MV-4-11 (cell line): ENCODE measurements around the gene MOB3A.
A peak's percentile ranks its signal among the peaks of the same experiment; 100 is the strongest.
"Not testable (repeated sequence)": the region's sequence is repeated elsewhere in the genome, so short reads cannot be mapped to it uniquely, and the experiment has no call there.

Experiments used
- DNase-seq: peaks from one replicate; lab custom pipeline; 2025; lab: John Stamatoyannopoulos, UW

Gene MOB3A

DNA sequence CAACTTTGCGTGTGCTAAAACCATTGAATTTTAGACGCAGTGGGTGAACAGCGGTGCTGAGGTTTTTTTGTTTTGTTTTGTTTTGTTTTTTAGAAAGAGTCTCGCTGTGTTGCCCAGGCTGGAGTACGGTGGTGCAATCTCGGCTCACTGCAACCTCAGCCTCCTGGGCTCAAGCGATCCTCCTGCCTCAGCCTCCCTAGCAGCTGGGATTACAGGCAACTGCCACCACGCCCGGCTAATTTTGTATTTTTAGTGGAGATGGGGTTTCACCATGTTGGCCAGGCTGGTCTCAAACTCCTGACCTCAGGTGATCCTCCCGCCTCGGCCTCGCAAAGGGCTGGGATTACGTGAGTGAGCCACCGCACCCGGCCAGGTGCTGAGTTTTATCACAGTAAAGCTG, 61.9 kb downstream of the MOB3A start:
- not testable (repeated sequence) for DNase-seq

- no peak for DNase-seq
Observed at GRCh38 chr19:2033825-2034159, 62.3 kb downstream of the MOB3A start.

DNA sequence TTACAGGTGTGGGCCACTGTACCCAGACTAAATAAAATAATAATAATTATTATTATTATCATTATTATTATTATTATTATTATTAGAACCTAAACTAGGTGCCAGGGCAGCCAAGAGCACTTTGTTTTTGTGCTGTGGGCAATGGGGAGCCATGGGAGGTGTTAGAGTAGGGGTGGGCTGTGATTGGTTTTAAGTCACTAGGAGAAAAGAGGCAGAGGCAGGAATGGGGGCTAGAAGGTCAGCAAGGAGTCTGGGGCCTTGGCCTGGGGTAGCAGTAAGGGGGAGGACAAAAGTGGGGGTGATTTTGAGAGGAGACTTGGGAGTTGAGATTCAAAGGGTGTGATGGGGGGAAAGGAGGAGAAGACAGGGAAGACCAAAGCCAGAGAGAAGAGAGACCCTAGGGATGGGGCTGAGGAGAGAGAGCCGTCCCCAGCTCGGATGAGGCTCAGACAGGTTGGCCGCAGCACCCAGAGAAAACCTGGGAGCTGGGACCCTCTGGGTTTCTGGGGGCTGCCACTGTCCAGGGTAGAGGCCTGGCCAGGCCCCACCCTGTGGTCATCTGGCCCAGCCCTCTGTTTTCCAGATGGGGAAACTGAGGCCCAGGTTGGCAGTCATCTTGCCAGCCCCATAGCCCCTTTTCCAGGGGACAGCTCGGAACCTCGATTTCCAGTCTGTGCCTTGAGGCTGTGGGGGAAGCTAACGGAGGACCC, 62.9 kb downstream of the MOB3A start:
- DNase-seq = no peak

DNA sequence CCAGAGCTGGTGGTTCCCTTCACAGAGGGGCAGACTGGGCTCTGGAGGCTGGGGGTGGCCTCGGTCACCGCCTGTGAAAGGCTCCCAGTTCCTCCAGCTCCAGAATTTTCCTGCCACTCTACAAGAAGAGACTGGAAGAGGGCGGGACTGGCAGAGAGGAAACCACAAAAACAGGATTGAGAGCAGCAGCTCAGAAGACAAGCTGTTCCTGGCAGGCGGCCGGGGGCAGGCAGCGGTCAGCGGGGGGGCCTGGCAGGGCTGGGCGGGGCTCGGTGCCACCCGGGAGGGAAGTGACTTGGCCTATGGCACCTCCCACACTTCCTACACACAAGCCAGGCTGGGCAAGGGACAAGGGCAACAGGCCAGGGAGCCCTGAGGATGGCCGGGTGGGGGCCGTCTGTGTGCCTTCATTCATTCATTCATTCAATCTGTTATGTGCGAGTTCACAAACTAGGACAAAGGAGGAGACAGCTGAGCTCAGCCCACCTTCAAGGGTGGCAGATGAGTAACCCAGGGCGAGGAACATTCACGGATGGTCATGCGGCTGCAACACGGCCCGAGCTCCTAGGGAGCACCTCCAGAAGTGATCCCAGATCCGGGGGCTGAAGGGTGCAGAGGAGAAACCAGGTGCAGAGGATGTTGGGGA, 63.7 kb downstream of the MOB3A start:
- DNase-seq = peak; percentile 89

GRCh38 chr19:2027361-2027760, 68.8 kb downstream of the MOB3A start:
- DNase-seq = peak; percentile 30

- DNase-seq = no peak
Observed at GRCh38 chr19:2026770-2027169, 69.4 kb downstream of the MOB3A start.

DNA sequence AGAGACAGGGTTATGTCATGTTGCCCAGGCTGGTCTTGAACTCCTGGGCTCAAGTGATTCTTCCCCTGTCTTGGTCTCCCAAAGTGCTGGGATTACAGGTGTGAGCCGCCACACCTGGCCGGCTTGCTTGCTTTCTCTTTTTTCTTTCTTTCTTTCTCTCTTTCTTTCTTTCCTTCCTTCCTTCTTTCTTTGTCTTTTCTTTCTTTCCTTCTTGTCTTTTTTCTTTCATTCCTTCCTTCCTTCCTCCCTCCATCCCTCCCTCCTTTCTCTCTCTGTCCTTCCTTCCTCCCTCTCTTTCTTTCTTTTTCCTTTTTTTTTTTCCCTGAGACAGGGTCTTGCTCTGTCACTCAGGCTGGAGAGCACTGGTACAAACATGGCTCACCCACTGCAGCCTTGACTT, 73.8 kb downstream of the MOB3A start:
- DNase-seq = no peak

GRCh38 chr19:2021453-2022140, 74.5 kb downstream of the MOB3A start:
- DNase-seq = no peak
